ENCODE measurements around the gene VPS26B.

The VPS26B gene

GRCh38 chr11:134293119-134294113 is 68.9 kb downstream of the VPS26B start:
- Histone ChIP-seq H2AFZ (no peak overlapping the region), H3K4me2 (ENCODE audit: low read length) (no peak overlapping the region), H3K9me3 (ENCODE audit: control insufficient read depth, low read length) (no peaks in the 10 kb centered on the region), H3K9ac (no peak overlapping the region), H3K79me2 (no peaks in the 10 kb centered on the region), H3K36me3 (ENCODE audit: control insufficient read depth, insufficient read depth, low read length) (no peaks in the 10 kb centered on the region), H3K27ac (no peak overlapping the region), H3K4me3 (ENCODE audit: low read depth, low read length) (no peak overlapping the region), H3K4me1 (no peaks in the 10 kb centered on the region), H3K27me3 (ENCODE audit: control insufficient read depth, insufficient read depth, low read length) (no peaks in the 10 kb centered on the region)
- no peak for TF ChIP-seq CTCF (IDR thresholded peaks at IDR 0.05)

- no peak for TF ChIP-seq CTCF (IDR thresholded peaks at IDR 0.05)
These were observed 70.2 kb downstream of the VPS26B start for GRCh38 chr11:134294664-134295063.

More at GRCh38 chr11:134294664-134295063, 70.2 kb downstream of the VPS26B start:
- Histone ChIP-seq H3K79me2 (no peaks in the 10 kb centered on the region), H3K4me2 (ENCODE audit: low read length) (no peak overlapping the region), H2AFZ (no peak overlapping the region), H3K27ac (no peak overlapping the region), H3K4me3 (ENCODE audit: low read depth, low read length) (no peak overlapping the region), H3K27me3 (ENCODE audit: control insufficient read depth, insufficient read depth, low read length) (no peaks in the 10 kb centered on the region), H3K4me1 (no peaks in the 10 kb centered on the region), H3K36me3 (ENCODE audit: control insufficient read depth, insufficient read depth, low read length) (no peaks in the 10 kb centered on the region), H3K9me3 (ENCODE audit: control insufficient read depth, low read length) (no peaks in the 10 kb centered on the region), H3K9ac (no peak overlapping the region)
